Keratinocyte (primary cell): ENCODE measurements around the gene GNAT3. TPM values are rescaled to one million over a fixed set of nuclear protein-coding genes. Genes with fewer than 3 reads are reported as not detected.

ENCODE experiments used
- DNase-seq: peaks from one replicate; pipeline ENCODE4 v3.0.0-alpha.2; 2011; ENCODE audit warnings: low read depth, missing footprints, low spot score
- FAIRE-seq: peaks from 2 replicates; lab custom pipeline; 2011; peaks lifted over from hg19 to GRCh38; lab: Jason Lieb, UNC
- H2AFZ ChIP-seq: 2 replicates; pipeline ENCODE4 v1.6.0; 2012; ENCODE audit warnings: low read length, control low read depth, inconsistent platforms; ENCODE audit not compliant: control insufficient read depth
- H3K27ac ChIP-seq: 2 replicates; pipeline ENCODE4 v1.5.1; 2011; ENCODE audit warnings: low read length; ENCODE audit not compliant: control insufficient read depth, insufficient read depth
- H3K27me3 ChIP-seq: 3 replicates; pipeline ENCODE4 v1.6.0; 2011; ENCODE audit warnings: low read length; ENCODE audit not compliant: control insufficient read depth, insufficient read depth; ENCODE audit errors: extremely low read depth
- H3K36me3 ChIP-seq, 2 experiments: 2 replicates in 1 of 2; 3 replicates in 1 of 2; pipeline ENCODE4 v1.5.1; 2011; ENCODE audit warnings: low read length in 2 of 2, mild to moderate bottlenecking in 1 of 2; ENCODE audit not compliant: control insufficient read depth in 2 of 2, insufficient read depth in 2 of 2; ENCODE audit errors: extremely low read depth in 1 of 2
- H3K4me1 ChIP-seq: 3 replicates; pipeline ENCODE4 v1.5.1; 2011; ENCODE audit warnings: low read length; ENCODE audit not compliant: control insufficient read depth, insufficient read depth; ENCODE audit errors: extremely low read depth
- H3K4me2 ChIP-seq: 3 replicates; pipeline ENCODE4 v1.6.0; 2011; ENCODE audit warnings: low read depth, low read length; ENCODE audit not compliant: control insufficient read depth, insufficient read depth; ENCODE audit errors: extremely low read depth
- H3K4me3 ChIP-seq, 3 experiments: fragments of 200-600 bp in 1 of 3; sonication (generic) in 1 of 3; 2 replicates in 2 of 3; 3 replicates in 1 of 3; pipeline ENCODE4 v1.5.1; 2011 to 2016; ENCODE audit warnings: low read length in 3 of 3, mild to moderate bottlenecking in 3 of 3, control low read depth in 2 of 3, inconsistent platforms in 1 of 3, low read depth in 1 of 3, mixed read lengths in 1 of 3, mixed run types in 1 of 3, moderate library complexity in 1 of 3; ENCODE audit not compliant: control insufficient read depth in 2 of 3, insufficient read depth in 2 of 3; ENCODE audit errors: extremely low read depth in 1 of 3
- H3K79me2 ChIP-seq: 2 replicates; pipeline ENCODE4 v1.6.0; 2012; ENCODE audit warnings: low read length; ENCODE audit not compliant: control insufficient read depth, insufficient read depth
- H3K9ac ChIP-seq: 3 replicates; pipeline ENCODE4 v1.6.0; 2011; ENCODE audit warnings: low read length; ENCODE audit not compliant: control insufficient read depth, insufficient read depth; ENCODE audit errors: extremely low read depth
- H3K9me1 ChIP-seq: 3 replicates; pipeline ENCODE4 v1.6.0; 2011; ENCODE audit warnings: low read length; ENCODE audit not compliant: control insufficient read depth, insufficient read depth; ENCODE audit errors: extremely low read depth
- H3K9me3 ChIP-seq: 2 replicates; pipeline ENCODE4 v1.5.1; 2012; ENCODE audit warnings: low read depth, low read length; ENCODE audit not compliant: control insufficient read depth
- H4K20me1 ChIP-seq: 3 replicates; pipeline ENCODE4 v1.6.0; 2011; ENCODE audit warnings: low read length; ENCODE audit not compliant: control insufficient read depth, insufficient read depth; ENCODE audit errors: extremely low read depth
- CTCF ChIP-seq, 3 experiments: IDR thresholded peaks in 1 of 3; conservative IDR thresholded peaks in 1 of 3; optimal IDR thresholded peaks in 1 of 3; 2 replicates in 2 of 3; 3 replicates in 1 of 3; pipeline versions ENCODE3 to v1.5.1; 2011; ENCODE audit warnings: low read length in 3 of 3, mild to moderate bottlenecking in 3 of 3, moderate library complexity in 2 of 3, control low read depth in 1 of 3, inconsistent platforms in 1 of 3; ENCODE audit not compliant: insufficient read depth in 2 of 3; ENCODE audit errors: extremely low read depth in 1 of 3
- EZH2 ChIP-seq: IDR thresholded peaks from one replicate; pipeline ENCODE4 v1.6.1; 2012; ENCODE audit warnings: inconsistent platforms, mild to moderate bottlenecking, low read length, moderate library complexity
- dilution Hi-C: fragments of 300-500 bp; cut with MboI; formaldehyde crosslinking; loops from one replicate; pipeline ENCODE4 v1.7.0; 2020; ENCODE audit warnings: low sequenced_read_pairs; ENCODE audit not compliant: extremely low pct_ligation_motif_present
- polyA plus RNA-seq, 5 experiments: library from polyadenylated mRNA; depleted of rRNA in 3 of 5; stranded (reverse) in 3 of 5; stranded (forward) in 1 of 5; unstranded in 1 of 5; fragments of >200 nt; gene quantifications; 1 replicate in 1 of 5; 2 replicates in 3 of 5; 3 replicates in 1 of 5; pipeline versions ENCODE4 v1.2.1 to v1.2.3, GENCODE V29; 2011 to 2012; ENCODE audit warnings: missing spikeins in 2 of 5, low read depth in 1 of 5, low replicate concordance in 1 of 5

Gene GNAT3
- polyA plus RNA-seq, 1 donor (not counting 4 experiments of a cell fraction or from before 2014, with no cell fraction given) = not detected

GRCh38 chr7:80417211-80417793 is 94.6 kb downstream of the GNAT3 start:
- H3K36me3 ChIP-seq = no peaks in the 10 kb centered on the region

GRCh38 chr7:80415522-80415921 is 96.3 kb downstream of the GNAT3 start:
- dilution Hi-C loops = no loop called here
- Histone ChIP-seq H2AFZ (no peak overlapping the region), H3K27ac (no peak overlapping the region), H3K27me3 (no peaks in the 10 kb centered on the region), H3K79me2 (no peaks in the 10 kb centered on the region), H3K9ac (no peak overlapping the region), H4K20me1 (no peaks in the 10 kb centered on the region), H3K36me3 (no peaks in the 10 kb centered on the region), H3K4me1 (peaks cover 15% of the 10 kb centered on the region), H3K9me1 (no peaks in the 10 kb centered on the region), H3K4me3 (no peak overlapping the region), H3K9me3 (no peaks in the 10 kb centered on the region), H3K4me2 (no peak overlapping the region)
- no peak for FAIRE-seq
- TF ChIP-seq CTCF (optimal IDR thresholded peaks at IDR 0.05 in 1 of 3, IDR thresholded peaks at IDR 0.05 in 1 of 3, conservative IDR thresholded peaks at IDR 0.05 in 1 of 3; ENCODE audit: extremely low read depth in 1 of 3, insufficient read depth in 2 of 3, low read length in 3 of 3) (no peak), EZH2 (no peak)
- no peak for DNase-seq

More at GRCh38 chr7:80417211-80417793, 94.6 kb downstream of the GNAT3 start:
- Histone ChIP-seq H3K27me3 (no peaks in the 10 kb centered on the region), H4K20me1 (no peaks in the 10 kb centered on the region), H3K4me2 (no peak overlapping the region), H3K27ac (no peak overlapping the region), H3K4me3 (no peak overlapping the region), H3K9me1 (no peaks in the 10 kb centered on the region), H3K79me2 (no peaks in the 10 kb centered on the region), H3K4me1 (peaks cover 14% of the 10 kb centered on the region), H3K9ac (no peak overlapping the region), H3K9me3 (no peaks in the 10 kb centered on the region), H2AFZ (no peak overlapping the region)
- FAIRE-seq (no peak), DNase-seq (no peak)
- dilution Hi-C loops = no loop called here
- TF ChIP-seq CTCF (optimal IDR thresholded peaks at IDR 0.05 in 1 of 3, IDR thresholded peaks at IDR 0.05 in 1 of 3, conservative IDR thresholded peaks at IDR 0.05 in 1 of 3; ENCODE audit: extremely low read depth in 1 of 3, insufficient read depth in 2 of 3, low read length in 3 of 3) (no peak), EZH2 (no peak)
